Keratinocyte (primary cell): Measurements from ENCODE around the gene B3GAT1.

Experiments
- CTCF ChIP-seq, 3 experiments: IDR thresholded peaks in 1 of 3; conservative IDR thresholded peaks in 1 of 3; optimal IDR thresholded peaks in 1 of 3; 2 replicates in 2 of 3; 3 replicates in 1 of 3; pipeline versions ENCODE3 to v1.5.1; 2011; ENCODE audit warnings: low read length in 3 of 3, mild to moderate bottlenecking in 3 of 3, moderate library complexity in 2 of 3, control low read depth in 1 of 3, inconsistent platforms in 1 of 3; ENCODE audit not compliant: insufficient read depth in 2 of 3; ENCODE audit errors: extremely low read depth in 1 of 3
- EZH2 ChIP-seq: IDR thresholded peaks from one replicate; pipeline ENCODE4 v1.6.1; 2012; ENCODE audit warnings: inconsistent platforms, mild to moderate bottlenecking, low read length, moderate library complexity

- no peak for TF ChIP-seq CTCF (optimal IDR thresholded peaks at IDR 0.05 in 1 of 3, IDR thresholded peaks at IDR 0.05 in 1 of 3, conservative IDR thresholded peaks at IDR 0.05 in 1 of 3; ENCODE audit: extremely low read depth in 1 of 3, insufficient read depth in 2 of 3, low read length in 3 of 3)
- TF ChIP-seq EZH2, result no peak
These were observed 54.5 kb downstream of the B3GAT1 start for GRCh38 chr11:134357545-134357839.
